K562 (cell line): Measurements from ENCODE around the gene POLR1B. TPM values are rescaled to one million over a fixed set of nuclear protein-coding genes. Genes with fewer than 3 reads are reported as not detected.

Experiments
- ATAC-seq: fragments of 200-7000 bp; cut with Tn5 transposase; 3 replicates; pipeline ENCODE4 v1.9.1; 2020; ENCODE audit warnings: moderate library complexity
- BruUV-seq: library from RNA; stranded (reverse); fragments of 400-500 nt; replicated peaks from 2 replicates; lab custom pipeline; 2021; lab: Mats Ljungman, UMichigan
- CTCF ChIA-PET: fragments of 300-600 bp; formaldehyde crosslinking; extraction: SDS; loops from one replicate; lab custom pipeline; 2021; ENCODE audit warnings: low intra/inter-chr PET ratio; lab: Yijun Ruan, JAX
- POLR2A ChIA-PET: fragments of 300-600, 350-650 bp; sonication (Branson Sonifier 250); formaldehyde crosslinking; extraction: SDS; loops from one replicate; lab custom pipeline; 2021; ENCODE audit warnings: antibody characterized with exemption, inconsistent platforms; lab: Yijun Ruan, JAX
- DNase-seq, 4 experiments: peaks; one replicate each; pipeline versions ENCODE4 v3.0.0 to v3.0.0-alpha.2; 2011 to 2018; ENCODE audit warnings: low spot score in 3 of 4, mixed read lengths in 3 of 4; ENCODE audit errors: extremely low read depth in 1 of 4
- FAIRE-seq: peaks from 2 replicates; lab custom pipeline; 2011; peaks lifted over from hg19 to GRCh38; lab: Jason Lieb, UNC
- H2AFZ ChIP-seq: 2 replicates; pipeline ENCODE4 v1.6.0; 2011; ENCODE audit warnings: low read depth, low read length, control low read depth, inconsistent platforms
- H3K27ac ChIP-seq: fragments of 200-600 bp; 3 replicates; pipeline ENCODE4 v1.8.0; 2011; ENCODE audit warnings: low read depth, mild to moderate bottlenecking, control low read depth, inconsistent platforms, low read length, moderate library complexity, mixed read lengths; ENCODE audit errors: extremely low read depth
- H3K27me3 ChIP-seq, 2 experiments: fragments of 300-600 bp in 1 of 2; 2 replicates in 1 of 2; 3 replicates in 1 of 2; pipeline versions ENCODE4 v1.6.0 to v1.8.0; 2011; ENCODE audit warnings: inconsistent platforms in 2 of 2, low read length in 2 of 2, mild to moderate bottlenecking in 1 of 2, mixed read lengths in 1 of 2, moderate library complexity in 1 of 2; ENCODE audit not compliant: control insufficient read depth in 2 of 2, insufficient read depth in 2 of 2
- H3K36me3 ChIP-seq: fragments of 300-600 bp; 3 replicates; pipeline ENCODE4 v1.8.0; 2011; ENCODE audit warnings: mild to moderate bottlenecking, low read length, inconsistent platforms; ENCODE audit not compliant: control insufficient read depth, insufficient read depth
- H3K4me1 ChIP-seq, 2 experiments: fragments of 200-600 bp in 1 of 2; replicated peaks in 1 of 2; 2 replicates in 1 of 2; 3 replicates in 1 of 2; pipeline versions ENCODE4 v1.5.1 to v1.8.0; 2011; ENCODE audit warnings: inconsistent platforms in 2 of 2, low read length in 2 of 2, mild to moderate bottlenecking in 1 of 2, mixed read lengths in 1 of 2, moderate library complexity in 1 of 2; ENCODE audit not compliant: control insufficient read depth in 2 of 2, insufficient read depth in 2 of 2
- H3K4me2 ChIP-seq: 2 replicates; pipeline ENCODE4 v1.6.1; 2011; ENCODE audit warnings: low read length, control low read depth, inconsistent platforms, mixed read lengths; ENCODE audit not compliant: insufficient read depth
- H3K4me3 ChIP-seq: fragments of 200-600 bp; sonication (generic), shearing (Covaris generic); 2 replicates; pipeline ENCODE4 v1.5.1; 2016; ENCODE audit warnings: control low read depth, inconsistent platforms
- H3K79me2 ChIP-seq: fragments of 200-600 bp; 3 replicates; pipeline ENCODE4 v1.8.0; 2011; ENCODE audit warnings: low read length, inconsistent platforms; ENCODE audit not compliant: control insufficient read depth, insufficient read depth
- H3K9ac ChIP-seq, 2 experiments: 2 replicates each; pipeline versions ENCODE4 v1.6.0 to v1.6.1; 2011; ENCODE audit warnings: low read depth in 2 of 2, low read length in 2 of 2, control low read depth in 1 of 2, inconsistent platforms in 1 of 2, mild to moderate bottlenecking in 1 of 2, mixed read lengths in 1 of 2; ENCODE audit not compliant: insufficient read depth in 1 of 2
- H3K9me1 ChIP-seq: one replicate; pipeline ENCODE4 v1.6.0; 2011; ENCODE audit warnings: inconsistent platforms, mild to moderate bottlenecking, low read length, moderate library complexity; ENCODE audit not compliant: control insufficient read depth, insufficient read depth
- H3K9me3 ChIP-seq: replicated peaks from 2 replicates; pipeline ENCODE4 v1.5.1; 2011; ENCODE audit warnings: low read depth, low read length, inconsistent platforms; ENCODE audit not compliant: control insufficient read depth, insufficient read depth
- H4K20me1 ChIP-seq: replicated peaks from 2 replicates; pipeline ENCODE4 v1.6.1; 2011; ENCODE audit warnings: low read length, inconsistent platforms, mixed read lengths; ENCODE audit not compliant: control insufficient read depth, insufficient read depth
- BACH1 ChIP-seq: fragments of 200-800 bp; sonication (Bioruptor generic); IDR thresholded peaks from 2 replicates; pipeline ENCODE4 v1.6.1; 2016; ENCODE audit warnings: missing genetic modification characterization, missing compliant biosample characterization
- CTCF ChIP-seq, 3 experiments: IDR thresholded peaks in 2 of 3; conservative IDR thresholded peaks in 1 of 3; 2 replicates each; pipeline ENCODE4 v1.5.1; 2011 to 2012; ENCODE audit warnings: low read length in 3 of 3, mild to moderate bottlenecking in 3 of 3, control low read depth in 2 of 3, improper control_type of control experiment in 1 of 3, inconsistent platforms in 1 of 3, low read depth in 1 of 3, mixed read lengths in 1 of 3, moderate library complexity in 1 of 3; ENCODE audit not compliant: insufficient read depth in 2 of 3
- HCFC1 ChIP-seq: IDR thresholded peaks from 2 replicates; pipeline ENCODE4 v1.6.1; 2012; ENCODE audit warnings: low read depth, low read length, improper control_type of control experiment
- HDAC1 ChIP-seq, 2 experiments: fragments of 450-650 bp; IDR thresholded peaks; 2 replicates each; pipeline ENCODE4 v1.6.1; 2016 to 2017; ENCODE audit warnings: inconsistent platforms in 1 of 2, mild to moderate bottlenecking in 1 of 2, moderate library complexity in 1 of 2
- HDAC8 ChIP-seq: fragments of 450-650 bp; IDR thresholded peaks from 2 replicates; pipeline ENCODE4 v1.6.1; 2016; ENCODE audit warnings: mild to moderate bottlenecking, missing genetic modification characterization, moderate library complexity, missing compliant biosample characterization
- KDM1A ChIP-seq, 2 experiments: fragments of 450-650 bp; IDR thresholded peaks; 2 replicates each; pipeline ENCODE4 v1.6.1; 2016; ENCODE audit warnings: mild to moderate bottlenecking in 2 of 2
- RBM39 ChIP-seq: fragments of 200-400 bp; formaldehyde crosslinking; optimal IDR thresholded peaks from 2 replicates; pipeline ENCODE3; 2018; ENCODE audit warnings: low read depth, low read length
- RCOR1 ChIP-seq, 2 experiments: IDR thresholded peaks; 2 replicates each; pipeline ENCODE4 v1.6.1; 2012; ENCODE audit warnings: low read depth in 2 of 2, low read length in 2 of 2, borderline replicate concordance in 1 of 2, improper control_type of control experiment in 1 of 2
- ZBTB49 ChIP-seq: sonication (generic); formaldehyde crosslinking; IDR thresholded peaks from 2 replicates; pipeline ENCODE4 v1.8.0; 2022; ENCODE audit warnings: missing genetic modification reagents, mild to moderate bottlenecking, borderline replicate concordance
- ZNF778 ChIP-seq: fragments of 450-650 bp; formaldehyde crosslinking; IDR thresholded peaks from 2 replicates; pipeline ENCODE4 v1.4.0; 2020; ENCODE audit warnings: mild to moderate bottlenecking, moderate library complexity
- WGBS: fragments of 100-300 bp; shearing (Covaris generic); methylation state at CpG from one replicate; pipeline ENCODE4 v1.1.6; 2016; ENCODE audit warnings: low coverage, mixed read lengths; ENCODE audit not compliant: insufficient coverage; ENCODE audit errors: missing lambda C conversion rate; 5-methylcytosine and 5-hydroxymethylcytosine counted together
- in situ Hi-C: fragments of 300-500 bp; cut with MboI; formaldehyde crosslinking; loops from 4 replicates; pipeline ENCODE4 v1.15.0; 2018; ENCODE audit warnings: inconsistent platforms, mixed read lengths
- intact Hi-C: fragments of 100-400 bp; cut with micrococcal nuclease; formaldehyde crosslinking; loops from 2 replicates; pipeline ENCODE4 v1.14.2; 2022
- polyA plus RNA-seq, 8 experiments: library from polyadenylated mRNA; depleted of rRNA in 4 of 8; stranded (reverse) in 5 of 8; unstranded in 3 of 8; fragments of >200 nt; fragmentation: Nextera tagmentation in 2 of 8; fragmentation: Illumina TruSeq in 1 of 8; extraction: Ambion mirVana in 2 of 8; extraction: Trizol in 1 of 8; gene quantifications; 2 replicates each; pipeline versions ENCODE4 v1.2.1 to v1.2.3, GENCODE V29; 2011 to 2014; ENCODE audit warnings: inconsistent platforms in 1 of 8, missing spikeins in 1 of 8
- total RNA-seq, 7 experiments: library from RNA; depleted of rRNA in 6 of 7; stranded (reverse); fragments of >200 nt in 6 of 7; fragmentation: Illumina TruSeq in 2 of 7; extraction: Trizol in 2 of 7; gene quantifications; 2 replicates each; pipeline versions ENCODE4 v1.2.1 to v1.2.3, GENCODE V29; 2011 to 2021; ENCODE audit warnings: low replicate concordance in 1 of 7

Gene POLR1B
- total and polyA plus RNA-seq, 9 of the 15 experiments (the other 6 are each of a cell fraction or from before 2014, with no cell fraction given): 19.8 to 55.1 (median 40.2) TPM

GRCh38 chr2:112542984-112543661 is 858 bp downstream of the POLR1B start:
- BruUV-seq: TSS peak; percentile 60
- CTCF ChIA-PET: no interaction called here
- Histone ChIP-seq H3K79me2 (peaks cover 63% of the 10 kb centered on the region), H3K4me2 (peak overlapping the region; percentile 95), H3K4me3 (peak overlapping the region; percentile 77), H3K9me1 (no peaks in the 10 kb centered on the region), H3K9me3 (no peaks in the 10 kb centered on the region), H2AFZ (peak overlapping the region; percentile 100), H3K9ac (peak overlapping the region; percentile 85 to 96), H3K27ac (peak overlapping the region; percentile 91), H3K36me3 (peaks cover 35% of the 10 kb centered on the region), H3K27me3 (no peaks in the 10 kb centered on the region), H4K20me1 (no peaks in the 10 kb centered on the region; the same call in 1 of the 2 replicates), H3K4me1 (peaks cover 5 to 15% of the 10 kb centered on the region in 2 experiments; a peak in 4 of 5 replicates)
- DNase-seq (peak in 2 of 4 experiments; percentile 21 to 45), ATAC-seq (peak; percentile 27), FAIRE-seq (peak; percentile 51)
- intact Hi-C loops (loop anchor here (2.0 to 5.0 kb wide), 2 partner anchors 39 to 62 kb away; partner anchors contain the start of gene CHCHD5), in situ Hi-C loops (no loop called here)
- TF ChIP-seq HDAC8: no peak
- no peak for TF ChIP-seq ZNF778 (CRISPR knock-in tag)
- TF ChIP-seq RCOR1 (IDR thresholded peaks at IDR 0.05; ENCODE audit: borderline replicate concordance in 1 of 2, low read depth in 2 of 2, low read length in 2 of 2): peak in 1 of 2 experiments; percentile 48; a peak in 1 of 4 replicates
- TF ChIP-seq CTCF (IDR thresholded peaks at IDR 0.05 in 2 of 3, conservative IDR thresholded peaks at IDR 0.05 in 1 of 3; ENCODE audit: insufficient read depth in 2 of 3, low read depth in 1 of 3, low read length in 3 of 3): 0 out of 6 replicates have a peak, but pooled peaks of 1 of the 3 experiments have one; percentile 0
- TF ChIP-seq KDM1A (IDR thresholded peaks at IDR 0.05): peak; percentile 52 to 68; a peak in 3 of 4 replicates
- peak; percentile 48 for TF ChIP-seq RBM39
- TF ChIP-seq BACH1 (tag): no peak
- 0 out of 2 replicates have a peak, but pooled peaks have one; percentile 13 for TF ChIP-seq HCFC1
- 0 out of 2 replicates have a peak, but pooled peaks have one; percentile 10 for TF ChIP-seq ZBTB49 (CRISPR knock-in tag)
- TF ChIP-seq HDAC1 (IDR thresholded peaks at IDR 0.05): peak in 1 of 2 experiments; percentile 22; a peak in 2 of 4 replicates
- POLR2A ChIA-PET: interaction anchor here (0.9 to 1.3 kb wide), 2 partner anchors 32 to 42 kb away, joined by 3 to 5 read pairs; no protein-coding TSS in a partner anchor
- WGBS: under 1% methylated on average over 18 of the region's 18 CpGs
